A549 treated with AZD9567 at 1 μM for 4 hours (cell line): ENCODE data around the gene RNF10. TPM values are rescaled to one million over a fixed set of nuclear protein-coding genes. Genes with fewer than 3 reads are reported as not detected.

Source experiments
- total RNA-seq: library from RNA; stranded (reverse); fragments of 200-300 nt; extraction: Qiagen RNA extraction; gene quantifications from 5 replicates; pipeline ENCODE4 v1.2.3, GENCODE V29; 2022; ENCODE audit not compliant: insufficient read depth

RNF10 gene
- 93.7 to 205 TPM (median 102 TPM) in 5 replicates for total RNA-seq

GRCh38 chr12:120534203-120534702, at the start of gene RNF10:
RNF10 (plus strand) TSS chr12:120534356; CDS start chr12:120534812, 456 bp downstream.

GRCh38 chr12:120495731-120496412, 38.3 kb upstream of the RNF10 start, which contains the start of gene DYNLL1:
DYNLL1 (plus strand) TSS chr12:120496113; CDS start chr12:120496422, 309 bp downstream.

GRCh38 chr12:120528861-120529525, 5.2 kb upstream of the RNF10 start, which contains the start of gene COQ5:
COQ5 (minus strand) TSS chr12:120529158; CDS start chr12:120529141, 17 bp downstream.

GRCh38 chr12:120580787-120581723, 46.9 kb downstream of the RNF10 start, which contains the start of gene POP5:
POP5 (minus strand) TSS chr12:120581402; CDS start chr12:120581362, 40 bp downstream.

Other genes starting within 250 kb of the RNF10 start
- 13.6 TPM in 1 of 5 replicates, not detected in the others for gene RNU4-2, start 242.5 kb upstream of the RNF10 start, total RNA-seq
- gene RNU4-1, start 241.1 kb upstream of the RNF10 start, total RNA-seq = not detected in 5 replicates
- gene SIRT4, start 232.0 kb upstream of the RNF10 start, total RNA-seq = 0.83 to 1.1 TPM (median 0.99 TPM) in 4 of 5 replicates, not detected in the other
- not detected in 5 replicates for gene PLA2G1B, start 206.6 kb upstream of the RNF10 start, total RNA-seq
- 1.0 to 1.1 TPM (median 1.1 TPM) in 4 of 5 replicates, not detected in the other for gene MSI1, start 165.2 kb upstream of the RNF10 start, total RNA-seq
- 761 to 881 TPM (median 868 TPM) in 5 replicates for gene COX6A1, start 96.2 kb upstream of the RNF10 start, total RNA-seq
- 72.5 to 78.7 TPM (median 73.7 TPM) in 5 replicates for gene TRIAP1, start 88.0 kb upstream of the RNF10 start, total RNA-seq
- 20.8 to 28.5 TPM (median 25.1 TPM) in 5 replicates for gene GATC, start 87.9 kb upstream of the RNF10 start, total RNA-seq
- 155 to 217 TPM (median 207 TPM) in 5 replicates for gene SRSF9, start 64.6 kb upstream of the RNF10 start, total RNA-seq
- gene DYNLL1, start 38.2 kb upstream of the RNF10 start, total RNA-seq = 639 to 706 TPM (median 667 TPM) in 5 replicates
- 25.7 to 35.3 TPM (median 27.4 TPM) in 5 replicates for gene COQ5, start 5.2 kb upstream of the RNF10 start, total RNA-seq
- 54.6 to 62.8 TPM (median 56.8 TPM) in 5 replicates for gene POP5, start 47.0 kb downstream of the RNF10 start, total RNA-seq
- gene CABP1, start 106.3 kb downstream of the RNF10 start, total RNA-seq = 0.11 to 0.35 TPM (median 0.28 TPM) in 4 of 5 replicates, not detected in the other
- 80.2 to 99.7 TPM (median 87.2 TPM) in 5 replicates for gene MLEC, start 152.8 kb downstream of the RNF10 start, total RNA-seq
- gene UNC119B, start 176.1 kb downstream of the RNF10 start, total RNA-seq = 27.4 to 31.5 TPM (median 29.3 TPM) in 5 replicates
- 8.4 to 12.4 TPM (median 11.6 TPM) in 5 replicates for gene ACADS, start 191.5 kb downstream of the RNF10 start, total RNA-seq